HepG2 (cell line): ENCODE measurements around the gene DRC7. TPM values are rescaled to one million over a fixed set of nuclear protein-coding genes. Genes with fewer than 3 reads are reported as not detected.

ENCODE experiments used
- BRCA1 ChIP-seq: sonication (generic); formaldehyde crosslinking; IDR thresholded peaks from 2 replicates; pipeline ENCODE4 v1.4.0; 2020; ENCODE audit warnings: missing genetic modification reagents
- ELF1 ChIP-seq: sonication (generic); formaldehyde crosslinking; IDR thresholded peaks from 2 replicates; pipeline ENCODE4 v1.4.0; 2020; ENCODE audit warnings: missing genetic modification reagents
- MATR3 ChIP-seq: sonication (generic); formaldehyde crosslinking; IDR thresholded peaks from 2 replicates; pipeline ENCODE4 v1.4.0; 2020; ENCODE audit warnings: missing genetic modification reagents
- MLLT10 ChIP-seq: sonication (generic); formaldehyde crosslinking; IDR thresholded peaks from 2 replicates; pipeline ENCODE4 v1.4.0; 2020; ENCODE audit warnings: missing genetic modification reagents
- MXD4 ChIP-seq: IDR thresholded peaks from 2 replicates; pipeline ENCODE4 v1.6.1; 2016; ENCODE audit warnings: mild to moderate bottlenecking, missing biosample characterization, missing genetic modification reagents
- PCBP1 ChIP-seq: fragments of 200-400 bp; formaldehyde crosslinking; IDR thresholded peaks from 2 replicates; pipeline ENCODE4 v1.6.1; 2017; ENCODE audit warnings: mild to moderate bottlenecking, low read depth, low read length, borderline replicate concordance
- RBM39 ChIP-seq: fragments of 200-400 bp; formaldehyde crosslinking; IDR thresholded peaks from one replicate; pipeline ENCODE4 v1.6.1; 2018; ENCODE audit warnings: antibody characterized with exemption, mild to moderate bottlenecking, low read depth, low read length; ENCODE audit not compliant: poor library complexity, severe bottlenecking
- SAP130 ChIP-seq: IDR thresholded peaks from 2 replicates; pipeline ENCODE4 v1.6.1; 2016; ENCODE audit warnings: low read depth
- SIN3B ChIP-seq: fragments of 150-350 bp; IDR thresholded peaks from 2 replicates; pipeline ENCODE4 v1.6.1; 2014; ENCODE audit warnings: low read length
- SMAD1 ChIP-seq: sonication (generic); formaldehyde crosslinking; IDR thresholded peaks from 2 replicates; pipeline ENCODE4 v1.4.0; 2020; ENCODE audit warnings: missing genetic modification reagents, low read depth, mild to moderate bottlenecking, borderline replicate concordance
- TSC22D2 ChIP-seq: sonication (generic); formaldehyde crosslinking; IDR thresholded peaks from 2 replicates; pipeline ENCODE4 v1.5.1; 2020; ENCODE audit warnings: missing genetic modification reagents, mild to moderate bottlenecking, borderline replicate concordance
- YY1 ChIP-seq: IDR thresholded peaks from 2 replicates; pipeline ENCODE4 v1.6.1; 2011; ENCODE audit warnings: low read length, low read depth, moderate library complexity, mild to moderate bottlenecking; ENCODE audit not compliant: insufficient read depth, insufficient replicate concordance
- ZBTB8A ChIP-seq: sonication (generic); formaldehyde crosslinking; IDR thresholded peaks from 2 replicates; pipeline ENCODE4 v1.4.0; 2020; ENCODE audit warnings: mild to moderate bottlenecking, low read depth, missing genetic modification reagents, borderline replicate concordance
- ZFP41 ChIP-seq: sonication (generic); formaldehyde crosslinking; IDR thresholded peaks from 2 replicates; pipeline ENCODE4 v1.4.0; 2020; ENCODE audit warnings: mild to moderate bottlenecking, missing genetic modification reagents, borderline replicate concordance
- ZNF274 ChIP-seq: sonication (generic); formaldehyde crosslinking; IDR thresholded peaks from 2 replicates; pipeline ENCODE4 v1.5.1; 2020; ENCODE audit warnings: mild to moderate bottlenecking, missing genetic modification reagents
- ZNF501 ChIP-seq: sonication (generic); formaldehyde crosslinking; IDR thresholded peaks from 2 replicates; pipeline ENCODE4 v1.5.1; 2020; ENCODE audit warnings: mild to moderate bottlenecking, moderate library complexity, missing genetic modification reagents
- ZNF550 ChIP-seq: sonication (generic); formaldehyde crosslinking; IDR thresholded peaks from 2 replicates; pipeline ENCODE4 v1.4.0; 2020; ENCODE audit warnings: mild to moderate bottlenecking, missing genetic modification reagents, borderline replicate concordance
- polyA plus RNA-seq, 8 experiments: library from polyadenylated mRNA; depleted of rRNA in 3 of 8; stranded (reverse) in 7 of 8; unstranded in 1 of 8; fragments of >200 nt; fragmentation: Illumina TruSeq in 4 of 8; extraction: Trizol in 4 of 8; gene quantifications; 2 replicates each; pipeline versions ENCODE4 v1.2.1 to v1.2.3, GENCODE V29; 2011 to 2016; ENCODE audit warnings: low read depth in 4 of 8, missing spikeins in 1 of 8, mixed read lengths in 1 of 8; ENCODE audit not compliant: insufficient read depth in 1 of 8
- total RNA-seq, 5 experiments: library from RNA; depleted of rRNA; stranded (reverse); fragments of >200 nt; fragmentation: Illumina TruSeq; extraction: Trizol; gene quantifications; 2 replicates each; pipeline ENCODE4 v1.2.3, GENCODE V29; 2016; ENCODE audit warnings: low read depth in 1 of 5
- TF ChIP-seq, protein P1 (sequence below): sonication (generic); formaldehyde crosslinking; IDR thresholded peaks from 2 replicates; pipeline ENCODE4 v1.4.0; 2020; ENCODE audit warnings: mild to moderate bottlenecking, missing genetic modification reagents
- TF ChIP-seq, protein P2 (sequence below): sonication (generic); formaldehyde crosslinking; conservative IDR thresholded peaks from 2 replicates; pipeline ENCODE4 v1.8.0; 2022; ENCODE audit warnings: missing genetic modification reagents
- TF ChIP-seq, protein P3 (sequence below): sonication (generic); formaldehyde crosslinking; IDR thresholded peaks from 2 replicates; pipeline ENCODE4 v1.5.1; 2020; ENCODE audit warnings: mild to moderate bottlenecking, missing genetic modification reagents, moderate library complexity
- TF ChIP-seq, protein P4 (sequence below): sonication (generic); formaldehyde crosslinking; IDR thresholded peaks from 2 replicates; pipeline ENCODE4 v1.4.0; 2020; ENCODE audit warnings: missing genetic modification reagents, mild to moderate bottlenecking, borderline replicate concordance

The DRC7 gene
- total and polyA plus RNA-seq, 2 of the 13 experiments (the other 11 are each of a cell fraction or from before 2014, with no cell fraction given) = 2.7 to 3.4 TPM

DNA sequence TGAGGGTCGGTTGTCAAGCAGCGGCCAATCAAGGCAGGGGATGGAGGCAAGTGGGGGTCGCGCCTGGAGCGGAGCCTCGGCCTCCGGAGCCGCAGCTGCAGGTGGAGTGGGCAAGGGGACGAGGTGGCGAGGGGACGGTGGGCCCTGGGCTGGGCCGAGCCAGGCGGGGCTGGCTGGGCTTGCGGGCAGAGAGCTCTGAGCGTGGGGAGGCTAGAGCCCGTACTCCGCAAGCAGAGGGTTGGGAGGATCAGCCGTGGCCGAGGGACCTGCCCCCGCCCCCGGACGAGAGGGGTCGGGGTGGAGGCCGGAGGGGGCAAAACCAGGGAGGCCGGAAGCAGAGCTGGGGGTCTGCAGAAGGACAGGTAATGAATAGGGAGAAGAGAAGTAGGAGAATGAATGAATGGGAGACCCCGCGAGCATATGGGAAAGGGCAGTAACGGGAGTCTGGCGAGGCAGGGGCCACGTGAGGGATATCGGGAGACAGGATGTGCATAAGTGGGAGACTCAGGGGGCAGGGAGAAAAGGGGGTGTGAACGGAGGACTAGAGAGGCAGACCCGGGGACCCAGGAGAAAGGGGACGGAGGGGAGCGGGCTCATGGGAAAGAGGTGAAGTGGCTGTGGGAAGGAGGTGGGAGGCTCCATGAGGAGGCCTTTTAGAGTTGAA, 41.3 kb downstream of the DRC7 start, which contains the start of gene KATNB1 (continued):
- no peak for TF ChIP-seq BRCA1 (CRISPR knock-in tag)
- TF ChIP-seq RBM39 = peak; percentile 24
- TF ChIP-seq ZNF501 (CRISPR knock-in tag) = no peak
- no peak for TF ChIP-seq ZNF550 (CRISPR knock-in tag)
- TF ChIP-seq TSC22D2 (CRISPR knock-in tag) = no peak
- TF ChIP-seq MLLT10 (CRISPR knock-in tag) = no peak
- no peak for TF ChIP-seq YY1
- TF ChIP-seq, protein P1, sequence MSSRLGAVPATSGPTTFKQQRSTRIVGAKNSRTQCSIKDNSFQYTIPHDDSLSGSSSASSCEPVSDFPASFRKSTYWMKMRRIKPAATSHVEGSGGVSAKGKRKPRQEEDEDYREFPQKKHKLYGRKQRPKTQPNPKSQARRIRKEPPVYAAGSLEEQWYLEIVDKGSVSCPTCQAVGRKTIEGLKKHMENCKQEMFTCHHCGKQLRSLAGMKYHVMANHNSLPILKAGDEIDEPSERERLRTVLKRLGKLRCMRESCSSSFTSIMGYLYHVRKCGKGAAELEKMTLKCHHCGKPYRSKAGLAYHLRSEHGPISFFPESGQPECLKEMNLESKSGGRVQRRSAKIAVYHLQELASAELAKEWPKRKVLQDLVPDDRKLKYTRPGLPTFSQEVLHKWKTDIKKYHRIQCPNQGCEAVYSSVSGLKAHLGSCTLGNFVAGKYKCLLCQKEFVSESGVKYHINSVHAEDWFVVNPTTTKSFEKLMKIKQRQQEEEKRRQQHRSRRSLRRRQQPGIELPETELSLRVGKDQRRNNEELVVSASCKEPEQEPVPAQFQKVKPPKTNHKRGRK (CRISPR knock-in tag) = no peak
- TF ChIP-seq, protein P2, sequence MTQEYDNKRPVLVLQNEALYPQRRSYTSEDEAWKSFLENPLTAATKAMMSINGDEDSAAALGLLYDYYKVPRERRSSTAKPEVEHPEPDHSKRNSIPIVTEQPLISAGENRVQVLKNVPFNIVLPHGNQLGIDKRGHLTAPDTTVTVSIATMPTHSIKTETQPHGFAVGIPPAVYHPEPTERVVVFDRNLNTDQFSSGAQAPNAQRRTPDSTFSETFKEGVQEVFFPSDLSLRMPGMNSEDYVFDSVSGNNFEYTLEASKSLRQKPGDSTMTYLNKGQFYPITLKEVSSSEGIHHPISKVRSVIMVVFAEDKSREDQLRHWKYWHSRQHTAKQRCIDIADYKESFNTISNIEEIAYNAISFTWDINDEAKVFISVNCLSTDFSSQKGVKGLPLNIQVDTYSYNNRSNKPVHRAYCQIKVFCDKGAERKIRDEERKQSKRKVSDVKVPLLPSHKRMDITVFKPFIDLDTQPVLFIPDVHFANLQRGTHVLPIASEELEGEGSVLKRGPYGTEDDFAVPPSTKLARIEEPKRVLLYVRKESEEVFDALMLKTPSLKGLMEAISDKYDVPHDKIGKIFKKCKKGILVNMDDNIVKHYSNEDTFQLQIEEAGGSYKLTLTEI = no peak
- TF ChIP-seq, protein P3, sequence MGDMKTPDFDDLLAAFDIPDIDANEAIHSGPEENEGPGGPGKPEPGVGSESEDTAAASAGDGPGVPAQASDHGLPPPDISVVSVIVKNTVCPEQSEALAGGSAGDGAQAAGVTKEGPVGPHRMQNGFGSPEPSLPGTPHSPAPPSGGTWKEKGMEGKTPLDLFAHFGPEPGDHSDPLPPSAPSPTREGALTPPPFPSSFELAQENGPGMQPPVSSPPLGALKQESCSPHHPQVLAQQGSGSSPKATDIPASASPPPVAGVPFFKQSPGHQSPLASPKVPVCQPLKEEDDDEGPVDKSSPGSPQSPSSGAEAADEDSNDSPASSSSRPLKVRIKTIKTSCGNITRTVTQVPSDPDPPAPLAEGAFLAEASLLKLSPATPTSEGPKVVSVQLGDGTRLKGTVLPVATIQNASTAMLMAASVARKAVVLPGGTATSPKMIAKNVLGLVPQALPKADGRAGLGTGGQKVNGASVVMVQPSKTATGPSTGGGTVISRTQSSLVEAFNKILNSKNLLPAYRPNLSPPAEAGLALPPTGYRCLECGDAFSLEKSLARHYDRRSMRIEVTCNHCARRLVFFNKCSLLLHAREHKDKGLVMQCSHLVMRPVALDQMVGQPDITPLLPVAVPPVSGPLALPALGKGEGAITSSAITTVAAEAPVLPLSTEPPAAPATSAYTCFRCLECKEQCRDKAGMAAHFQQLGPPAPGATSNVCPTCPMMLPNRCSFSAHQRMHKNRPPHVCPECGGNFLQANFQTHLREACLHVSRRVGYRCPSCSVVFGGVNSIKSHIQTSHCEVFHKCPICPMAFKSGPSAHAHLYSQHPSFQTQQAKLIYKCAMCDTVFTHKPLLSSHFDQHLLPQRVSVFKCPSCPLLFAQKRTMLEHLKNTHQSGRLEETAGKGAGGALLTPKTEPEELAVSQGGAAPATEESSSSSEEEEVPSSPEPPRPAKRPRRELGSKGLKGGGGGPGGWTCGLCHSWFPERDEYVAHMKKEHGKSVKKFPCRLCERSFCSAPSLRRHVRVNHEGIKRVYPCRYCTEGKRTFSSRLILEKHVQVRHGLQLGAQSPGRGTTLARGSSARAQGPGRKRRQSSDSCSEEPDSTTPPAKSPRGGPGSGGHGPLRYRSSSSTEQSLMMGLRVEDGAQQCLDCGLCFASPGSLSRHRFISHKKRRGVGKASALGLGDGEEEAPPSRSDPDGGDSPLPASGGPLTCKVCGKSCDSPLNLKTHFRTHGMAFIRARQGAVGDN (CRISPR knock-in tag) = peak; percentile 54
- no peak for TF ChIP-seq ZFP41
- TF ChIP-seq SAP130 (CRISPR knock-in tag) = peak; percentile 76
- no peak for TF ChIP-seq SMAD1 (CRISPR knock-in tag)
- TF ChIP-seq MXD4 = 0 out of 2 replicates have a peak, but pooled peaks have one; percentile 10
- no peak for TF ChIP-seq ELF1
- 0 out of 2 replicates have a peak, but pooled peaks have one; percentile 3 for TF ChIP-seq PCBP1
- no peak for TF ChIP-seq MATR3
- TF ChIP-seq ZNF274 (CRISPR knock-in tag) = no peak
- TF ChIP-seq SIN3B = no peak
- TF ChIP-seq, protein P4, sequence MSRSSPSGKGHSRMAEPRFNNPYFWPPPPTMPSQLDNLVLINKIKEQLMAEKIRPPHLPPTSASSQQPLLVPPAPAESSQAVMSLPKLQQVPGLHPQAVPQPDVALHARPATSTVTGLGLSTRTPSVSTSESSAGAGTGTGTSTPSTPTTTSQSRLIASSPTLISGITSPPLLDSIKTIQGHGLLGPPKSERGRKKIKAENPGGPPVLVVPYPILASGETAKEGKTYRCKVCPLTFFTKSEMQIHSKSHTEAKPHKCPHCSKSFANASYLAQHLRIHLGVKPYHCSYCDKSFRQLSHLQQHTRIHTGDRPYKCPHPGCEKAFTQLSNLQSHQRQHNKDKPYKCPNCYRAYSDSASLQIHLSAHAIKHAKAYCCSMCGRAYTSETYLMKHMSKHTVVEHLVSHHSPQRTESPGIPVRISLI (CRISPR knock-in tag) = no peak
- TF ChIP-seq ZBTB8A = 0 out of 2 replicates have a peak, but pooled peaks have one; percentile 83
